ENCODE data around the gene SELENOW. TPM values are rescaled to one million over a fixed set of nuclear protein-coding genes. Genes with fewer than 3 reads are reported as not detected.

SELENOW gene
- total RNA-seq, 4 donors from 2014 or later: 185 to 477 (median 324) TPM

- WGBS, 2 donors: 88 to 100% methylated on average over 1 to 18 of the region's 22 CpGs
- TF ChIP-seq CTCF (IDR thresholded peaks at IDR 0.05) (no peak), POLR2A (IDR thresholded peaks at IDR 0.05) (no peak)
- Histone ChIP-seq H3K4me3 (no peak overlapping the region), H3K27ac (no peak overlapping the region), H3K9me3 (no peaks in the 10 kb centered on the region), H3K4me1 (no peaks in the 10 kb centered on the region), H3K36me3 (peaks cover 48 to 83% (median 60%) of the 10 kb centered on the region in 3 donors), H3K27me3 (no peaks in the 10 kb centered on the region)
- intact Hi-C loops (cut with DNase I): no loop called here
- no peak for DNase-seq
Measured at GRCh38 chr19:47756953-47757608, 21.4 kb upstream of the SELENOW start.

GRCh38 chr19:47757617-47758442 lies 20.7 kb upstream of the SELENOW start:
- no peak for DNase-seq
- H3K4me3 ChIP-seq: no peak overlapping the region
- intact Hi-C loops (cut with DNase I): no loop called here
- no peaks in the 10 kb centered on the region for H3K4me1 ChIP-seq
- no peaks in the 10 kb centered on the region for H3K9me3 ChIP-seq
- WGBS, 2 donors: 77% methylated on average over 13 of the region's 14 CpGs
- H3K27ac ChIP-seq: no peak overlapping the region
- TF ChIP-seq CTCF (IDR thresholded peaks at IDR 0.05) (no peak), POLR2A (IDR thresholded peaks at IDR 0.05) (no peak)
- peaks cover 43 to 76% (median 53%) of the 10 kb centered on the region in 3 donors for H3K36me3 ChIP-seq
- H3K27me3 ChIP-seq: no peaks in the 10 kb centered on the region

- TF ChIP-seq POLR2A (IDR thresholded peaks at IDR 0.05) (no peak), CTCF (IDR thresholded peaks at IDR 0.05) (no peak)
- H3K4me1 ChIP-seq: no peaks in the 10 kb centered on the region
- no peak overlapping the region for H3K27ac ChIP-seq
- intact Hi-C loops (cut with DNase I): no loop called here
- H3K27me3 ChIP-seq: no peaks in the 10 kb centered on the region
- peaks cover 37 to 70% (median 49%) of the 10 kb centered on the region in 3 donors for H3K36me3 ChIP-seq
- no peaks in the 10 kb centered on the region for H3K9me3 ChIP-seq
- no peak for DNase-seq
- 85 to 86% methylated on average over 4 to 5 of the region's 5 CpGs for WGBS, 2 donors
- no peak overlapping the region for H3K4me3 ChIP-seq
Measured at GRCh38 chr19:47758443-47758804, 20.1 kb upstream of the SELENOW start.

- Histone ChIP-seq H3K9me3 (no peaks in the 10 kb centered on the region), H3K27me3 (no peaks in the 10 kb centered on the region), H3K4me3 (no peak overlapping the region), H3K27ac (no peak overlapping the region), H3K36me3 (peaks cover 23 to 48% (median 28%) of the 10 kb centered on the region in 3 donors), H3K4me1 (peaks cover 0 to 4% (median 0%) of the 10 kb centered on the region in 3 donors)
- DNase-seq: no peak
- no peak for TF ChIP-seq POLR2A (IDR thresholded peaks at IDR 0.05)
- no peak for TF ChIP-seq CTCF (IDR thresholded peaks at IDR 0.05)
- intact Hi-C loops (cut with DNase I): no loop called here
- 79 to 90% methylated on average over 5 of the region's 5 CpGs for WGBS, 2 donors
Measured at GRCh38 chr19:47760632-47760999, 17.9 kb upstream of the SELENOW start.

- H3K36me3 ChIP-seq: peaks cover 14 to 39% (median 18%) of the 10 kb centered on the region in 3 donors
- H3K4me3 ChIP-seq: no peak overlapping the region
- no peak for DNase-seq
- H3K27me3 ChIP-seq: no peaks in the 10 kb centered on the region
- H3K9me3 ChIP-seq: no peaks in the 10 kb centered on the region
- no peak for TF ChIP-seq CTCF (IDR thresholded peaks at IDR 0.05)
- no peak for TF ChIP-seq POLR2A (IDR thresholded peaks at IDR 0.05)
- H3K27ac ChIP-seq: no peak overlapping the region
- WGBS, 2 donors: 48 to 72% methylated on average over 4 to 5 of the region's 5 CpGs
- H3K4me1 ChIP-seq: peaks cover 0 to 9% (median 0%) of the 10 kb centered on the region in 3 donors
- intact Hi-C loops (cut with DNase I): no loop called here
Measured at GRCh38 chr19:47761566-47761965, 16.9 kb upstream of the SELENOW start.

Measured in esophagus squamous epithelium (tissue), 5 donors.